ENCODE data around the gene DYRK2. TPM values are rescaled to one million over a fixed set of nuclear protein-coding genes. Genes with fewer than 3 reads are reported as not detected.

The DYRK2 gene
- total and polyA plus RNA-seq, 2 donors (not counting 3 experiments of a cell fraction or from before 2014, with no cell fraction given) = 4.5 to 11.0 TPM

- no peak overlapping the region for H3K9ac ChIP-seq (replicated peaks; ENCODE audit: extremely low read depth, insufficient read depth, low read length)
- no peak overlapping the region for H3K27ac ChIP-seq (ENCODE audit: insufficient read depth, low read depth, low read length)
- no peak overlapping the region for H3K4me2 ChIP-seq (ENCODE audit: insufficient read depth, low read length)
- no peaks in the 10 kb centered on the region for H4K20me1 ChIP-seq (replicated peaks; ENCODE audit: control insufficient read depth, extremely low read depth, insufficient read depth, low read length)
- no peaks in the 10 kb centered on the region for H3K9me1 ChIP-seq (replicated peaks; ENCODE audit: control insufficient read depth, extremely low read depth, insufficient read depth, low read length)
- no peaks in the 10 kb centered on the region for H3K79me2 ChIP-seq (ENCODE audit: control insufficient read depth, insufficient read depth, low read length)
- H3K4me3 ChIP-seq (replicated peaks in 1 of 3; ENCODE audit: insufficient read depth in 1 of 3, low read depth in 1 of 3, low read length in 3 of 3) = no peak overlapping the region
- no peak for FAIRE-seq
- no peaks in the 10 kb centered on the region for H3K36me3 ChIP-seq (ENCODE audit: control insufficient read depth in 2 of 2, extremely low read depth in 1 of 2, insufficient read depth in 2 of 2, low read length in 2 of 2)
- DNase-seq (ENCODE audit: low read depth, low spot score) = no peak
- H2AFZ ChIP-seq (ENCODE audit: low read depth, low read length) = no peak overlapping the region
- no peaks in the 10 kb centered on the region for H3K27me3 ChIP-seq (ENCODE audit: control insufficient read depth in 2 of 2, insufficient read depth in 2 of 2, low read length in 2 of 2)
- no TSS peak for BruUV-seq (replicated peaks)
- no peaks in the 10 kb centered on the region for H3K9me3 ChIP-seq (replicated peaks; ENCODE audit: control insufficient read depth, insufficient read depth, low read length)
- no peaks in the 10 kb centered on the region for H3K4me1 ChIP-seq (ENCODE audit: control insufficient read depth, extremely low read depth, insufficient read depth, low read length)
- dilution Hi-C loops (cut with MboI; ENCODE audit: extremely low pct_ligation_motif_present, low sequenced_read_pairs) = no loop called here
- intact Hi-C loops (cut with micrococcal nuclease) = no loop called here
- ChIA-PET POLR2A (no interaction called here), CTCF (no interaction called here)
- no peak for TF ChIP-seq FOS (IDR thresholded peaks at IDR 0.05; ENCODE audit: borderline replicate concordance, insufficient read depth, low read length)
- no peak for TF ChIP-seq JUN (IDR thresholded peaks at IDR 0.05; ENCODE audit: borderline replicate concordance, insufficient read depth, insufficient read length, low read depth)
- TF ChIP-seq POLR2A (IDR thresholded peaks at IDR 0.05; ENCODE audit: low read depth, low read length) = no peak
- TF ChIP-seq GATA2 (IDR thresholded peaks at IDR 0.05; ENCODE audit: insufficient read depth, insufficient read length, low read depth, low read length) = no peak
- no peak for TF ChIP-seq MYC (IDR thresholded peaks at IDR 0.05; ENCODE audit: low read depth, low read length)
Measured at GRCh38 chr12:67601126-67601525, 47.4 kb upstream of the DYRK2 start.

GRCh38 chr12:67609226-67609870 is 39.2 kb upstream of the DYRK2 start:
- H4K20me1 ChIP-seq (replicated peaks; ENCODE audit: control insufficient read depth, extremely low read depth, insufficient read depth, low read length) = no peaks in the 10 kb centered on the region
- H3K27ac ChIP-seq (ENCODE audit: insufficient read depth, low read depth, low read length) = no peak overlapping the region
- no TSS peak for BruUV-seq (replicated peaks)
- no peaks in the 10 kb centered on the region for H3K36me3 ChIP-seq (ENCODE audit: control insufficient read depth in 2 of 2, extremely low read depth in 1 of 2, insufficient read depth in 2 of 2, low read length in 2 of 2)
- no peak overlapping the region for H3K4me3 ChIP-seq (replicated peaks in 1 of 3; ENCODE audit: insufficient read depth in 1 of 3, low read depth in 1 of 3, low read length in 3 of 3)
- no peak for DNase-seq (ENCODE audit: low read depth, low spot score)
- no peak overlapping the region for H3K9ac ChIP-seq (replicated peaks; ENCODE audit: extremely low read depth, insufficient read depth, low read length)
- H3K27me3 ChIP-seq (ENCODE audit: control insufficient read depth in 2 of 2, insufficient read depth in 2 of 2, low read length in 2 of 2) = no peaks in the 10 kb centered on the region
- H3K9me1 ChIP-seq (replicated peaks; ENCODE audit: control insufficient read depth, extremely low read depth, insufficient read depth, low read length) = no peaks in the 10 kb centered on the region
- TF ChIP-seq GATA2 (IDR thresholded peaks at IDR 0.05; ENCODE audit: insufficient read depth, insufficient read length, low read depth, low read length) = no peak
- TF ChIP-seq POLR2AphosphoS5 (IDR thresholded peaks at IDR 0.05; ENCODE audit: insufficient read depth, low read depth, low read length) = no peak
- TF ChIP-seq CTCF (IDR thresholded peaks at IDR 0.05; ENCODE audit: extremely low read depth in 1 of 2, insufficient read depth in 1 of 2, low read depth in 1 of 2, low read length in 2 of 2) = no peak
- no peak for TF ChIP-seq JUN (IDR thresholded peaks at IDR 0.05; ENCODE audit: borderline replicate concordance, insufficient read depth, insufficient read length, low read depth)
- TF ChIP-seq MYC (IDR thresholded peaks at IDR 0.05; ENCODE audit: low read depth, low read length) = no peak
- no peak for TF ChIP-seq POLR2A (IDR thresholded peaks at IDR 0.05; ENCODE audit: low read depth, low read length)
- TF ChIP-seq EZH2 (IDR thresholded peaks at IDR 0.05; ENCODE audit: borderline replicate concordance, low read depth, low read length, severe bottlenecking) = no peak
- no peak for TF ChIP-seq MAX (IDR thresholded peaks at IDR 0.05; ENCODE audit: insufficient read depth, insufficient read length)
- TF ChIP-seq FOS (IDR thresholded peaks at IDR 0.05; ENCODE audit: borderline replicate concordance, insufficient read depth, low read length) = no peak
- no peak for FAIRE-seq
- no peak overlapping the region for H2AFZ ChIP-seq (ENCODE audit: low read depth, low read length)
- ChIA-PET CTCF (no interaction called here), POLR2A (no interaction called here)
- no peaks in the 10 kb centered on the region for H3K79me2 ChIP-seq (ENCODE audit: control insufficient read depth, insufficient read depth, low read length)
- intact Hi-C loops (cut with micrococcal nuclease) = no loop called here
- no peaks in the 10 kb centered on the region for H3K9me3 ChIP-seq (replicated peaks; ENCODE audit: control insufficient read depth, insufficient read depth, low read length)
- dilution Hi-C loops (cut with MboI; ENCODE audit: extremely low pct_ligation_motif_present, low sequenced_read_pairs) = no loop called here
- H3K4me2 ChIP-seq (ENCODE audit: insufficient read depth, low read length) = no peak overlapping the region
- no peaks in the 10 kb centered on the region for H3K4me1 ChIP-seq (ENCODE audit: control insufficient read depth, extremely low read depth, insufficient read depth, low read length)
